ENCODE results near the gene MAPK1.
"Not testable (repeated sequence)": the region's sequence is repeated elsewhere in the genome, so short reads cannot be mapped to it uniquely, and the experiment has no call there.

Gene MAPK1

GRCh38 chr22:21725956-21726649 is 141.3 kb downstream of the MAPK1 start:
- DNase-seq (ENCODE audit: low spot score): no peak

GRCh38 chr22:21724496-21724895 is 142.9 kb downstream of the MAPK1 start:
- not testable (repeated sequence) for DNase-seq (ENCODE audit: low spot score)

- DNase-seq (ENCODE audit: low spot score): not testable (repeated sequence)
Observed at GRCh38 chr22:21721195-21721852, 146.1 kb downstream of the MAPK1 start.

DNA sequence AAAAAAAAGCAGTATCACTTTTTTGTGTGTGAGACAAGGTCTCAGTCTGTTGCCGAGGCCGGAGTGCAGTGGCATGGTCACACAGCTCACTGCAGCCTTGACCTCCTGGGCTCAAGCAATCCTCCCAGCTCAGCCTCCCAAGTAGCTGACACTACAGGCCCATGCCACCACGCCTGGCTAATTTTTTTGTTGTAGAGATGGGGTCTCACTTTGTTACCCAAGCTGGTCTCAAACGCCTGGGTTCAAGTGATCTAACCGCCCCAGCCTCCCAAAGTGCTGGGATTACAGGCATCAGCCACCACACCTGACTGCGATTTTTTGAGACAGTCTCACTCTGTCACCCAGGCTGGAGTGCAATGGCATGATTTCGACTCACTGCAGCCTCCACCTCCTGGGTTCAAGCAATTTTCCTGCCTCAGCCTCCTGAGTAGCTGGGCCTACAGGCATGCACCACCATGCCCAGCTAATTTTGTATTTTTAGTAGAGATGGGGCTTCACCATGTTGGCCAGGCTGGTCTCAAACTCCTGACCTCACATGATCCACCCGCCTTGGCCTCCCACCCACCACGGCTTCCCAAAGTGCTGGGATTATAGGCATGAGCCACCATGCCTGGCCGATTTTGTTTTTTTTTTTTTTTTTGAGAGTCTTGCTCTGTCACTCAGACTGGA is 147.1 kb downstream of the MAPK1 start:
- DNase-seq (ENCODE audit: low spot score): not testable (repeated sequence)

DNA sequence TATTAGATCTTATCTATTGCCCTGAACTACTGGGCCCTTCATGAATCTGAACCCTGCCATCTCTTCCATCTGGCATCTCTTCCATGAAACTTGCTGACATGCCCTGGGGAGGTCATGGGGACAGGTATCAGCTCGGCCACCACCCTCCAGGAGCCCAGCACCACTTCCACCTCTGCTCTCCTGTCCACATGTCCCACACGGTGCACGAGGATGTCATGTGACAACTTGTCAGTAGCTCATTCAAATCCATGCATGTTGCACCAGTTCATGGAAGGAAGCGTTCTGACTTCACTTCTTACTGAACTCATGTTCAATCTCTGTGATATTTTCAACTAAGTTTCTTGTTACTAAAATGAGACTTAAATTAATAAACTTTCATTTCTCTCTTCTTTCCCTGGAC is 148.4 kb downstream of the MAPK1 start:
- no peak for DNase-seq (ENCODE audit: low spot score)

DNA sequence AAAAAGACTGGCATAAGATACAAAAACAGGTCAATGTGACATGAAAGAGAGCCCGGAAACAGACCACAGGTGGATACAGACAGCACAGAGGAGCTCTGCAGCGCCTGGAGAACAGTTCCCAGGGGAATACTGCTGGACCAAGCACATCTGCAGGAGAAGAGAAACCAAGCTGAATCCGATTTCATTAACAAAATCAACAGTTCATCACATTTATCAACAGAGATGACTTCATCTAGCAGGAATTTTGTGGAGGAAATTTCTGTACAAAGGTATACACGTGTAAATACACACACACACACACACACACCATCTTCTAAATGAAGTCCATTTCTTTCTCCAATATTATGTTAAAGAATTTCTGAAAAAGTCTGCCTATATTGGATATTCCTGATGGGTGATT is 148.9 kb downstream of the MAPK1 start:
- peak; percentile 31 for DNase-seq (ENCODE audit: low spot score)

- not testable (repeated sequence) for DNase-seq (ENCODE audit: low spot score)
Observed at GRCh38 chr22:21716395-21717122, 150.9 kb downstream of the MAPK1 start.

DNA sequence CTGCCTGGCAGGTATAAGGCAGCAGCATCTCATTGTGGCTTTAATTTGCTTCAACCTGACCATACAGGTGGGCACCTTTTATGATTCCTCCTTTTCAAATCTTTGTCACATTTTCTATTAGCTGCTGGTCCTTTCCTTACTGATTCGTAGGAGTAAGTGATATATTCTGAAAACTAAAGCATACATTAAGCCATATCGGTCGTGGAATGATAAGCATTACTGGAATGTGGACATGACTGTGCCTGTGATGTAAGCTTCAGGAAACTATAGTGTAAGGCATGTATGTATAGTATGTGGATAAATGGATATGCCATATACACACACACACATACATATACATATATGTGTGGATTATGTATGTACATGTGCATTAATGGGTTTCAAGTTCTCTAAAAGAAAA is 152.7 kb downstream of the MAPK1 start:
- no peak for DNase-seq (ENCODE audit: low spot score)

DNA sequence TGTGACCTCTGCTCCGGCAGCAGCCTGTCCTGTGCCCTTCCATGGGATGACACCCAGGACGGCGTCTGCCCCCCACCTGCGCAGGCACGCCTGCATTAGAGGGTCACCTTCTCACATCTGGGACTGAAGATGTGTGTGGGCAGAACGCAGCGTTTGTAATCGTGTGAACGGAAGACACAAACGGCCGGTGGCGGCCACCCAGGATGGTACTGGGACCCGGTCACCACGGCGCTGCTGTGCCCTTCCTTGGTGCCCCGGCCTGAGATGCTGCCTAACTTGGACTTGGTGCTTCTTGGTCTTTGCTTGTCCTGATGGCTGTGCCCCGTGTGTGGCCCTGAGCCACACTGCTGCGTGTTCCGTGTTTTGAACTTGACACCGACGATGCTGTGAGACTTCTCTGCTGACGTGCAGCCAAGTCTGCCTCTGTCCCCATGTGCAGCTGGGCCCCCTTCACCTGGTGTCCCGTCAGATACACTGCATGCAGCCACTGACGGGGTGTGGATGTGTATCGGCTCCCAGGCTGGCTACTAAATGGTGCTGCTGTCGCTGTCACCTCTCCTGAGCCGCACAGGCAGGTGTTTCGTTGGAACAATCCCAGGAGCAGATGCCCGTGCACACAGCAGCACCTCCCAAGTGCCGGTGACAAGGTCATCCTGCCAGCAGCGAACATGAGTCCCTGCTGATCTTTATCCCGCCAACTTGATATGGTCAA is 153.2 kb downstream of the MAPK1 start:
- DNase-seq (ENCODE audit: low spot score): no peak

DNA sequence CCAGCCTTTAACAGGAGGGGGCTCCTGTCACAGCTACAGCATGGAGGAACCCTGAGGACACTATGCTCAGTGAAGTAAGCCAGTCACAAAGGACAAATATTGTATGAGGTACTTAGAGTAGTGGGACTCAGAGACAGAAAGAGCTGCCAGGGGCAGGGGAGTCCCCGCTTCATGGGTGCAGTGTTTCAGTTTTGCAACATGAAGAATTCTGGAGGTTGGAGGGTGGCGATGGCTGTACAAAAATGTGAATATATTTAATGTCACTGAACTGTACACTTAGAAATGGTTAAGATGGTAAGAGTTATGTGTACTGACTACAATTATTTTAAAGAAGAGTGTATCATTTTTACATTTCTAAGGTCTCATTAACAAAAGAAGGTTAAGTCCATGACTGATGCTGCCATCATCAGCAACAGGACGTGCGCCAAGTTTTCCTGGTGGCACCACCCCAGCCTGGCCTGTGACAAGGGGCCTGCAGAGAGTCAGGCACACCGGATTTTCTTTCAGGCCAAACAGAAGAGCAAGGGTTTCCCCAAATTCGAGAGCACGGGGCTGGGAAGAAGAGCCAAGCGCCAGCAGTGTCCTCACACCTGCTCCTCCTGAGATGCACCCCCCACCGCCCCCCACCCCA is 153.9 kb downstream of the MAPK1 start:
- no peak for DNase-seq (ENCODE audit: low spot score)

DNA sequence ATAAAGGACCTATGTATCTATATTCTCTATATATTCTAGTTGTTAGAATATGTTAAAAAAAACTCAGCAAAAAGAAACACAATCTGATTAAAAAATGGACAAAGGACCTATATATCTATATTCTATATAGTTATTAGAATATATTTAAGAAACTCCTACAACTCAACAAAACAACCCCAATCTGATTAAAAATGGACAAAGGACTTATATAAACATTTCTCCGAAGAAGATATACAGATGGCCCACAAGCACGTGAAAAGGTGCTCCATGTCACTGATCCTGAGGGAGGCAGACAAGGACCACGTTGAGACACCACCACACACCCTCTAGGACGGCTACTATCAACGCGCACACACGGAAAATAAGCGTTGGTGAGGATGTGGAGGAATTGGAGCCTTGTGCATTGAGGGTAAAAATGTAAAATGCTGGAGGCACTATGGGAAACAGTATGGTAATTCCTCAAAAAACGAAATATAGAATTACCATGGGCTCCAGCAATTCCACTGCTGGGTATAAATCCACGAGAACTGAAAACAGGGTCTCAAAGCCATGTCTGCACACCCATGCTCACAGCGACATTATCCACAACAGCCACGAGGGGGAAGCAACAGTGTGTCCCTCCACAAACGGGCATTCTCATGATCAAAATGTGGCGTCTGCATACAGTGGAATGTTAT is 154.6 kb downstream of the MAPK1 start:
- peak; percentile 69 for DNase-seq (ENCODE audit: low spot score)

DNA sequence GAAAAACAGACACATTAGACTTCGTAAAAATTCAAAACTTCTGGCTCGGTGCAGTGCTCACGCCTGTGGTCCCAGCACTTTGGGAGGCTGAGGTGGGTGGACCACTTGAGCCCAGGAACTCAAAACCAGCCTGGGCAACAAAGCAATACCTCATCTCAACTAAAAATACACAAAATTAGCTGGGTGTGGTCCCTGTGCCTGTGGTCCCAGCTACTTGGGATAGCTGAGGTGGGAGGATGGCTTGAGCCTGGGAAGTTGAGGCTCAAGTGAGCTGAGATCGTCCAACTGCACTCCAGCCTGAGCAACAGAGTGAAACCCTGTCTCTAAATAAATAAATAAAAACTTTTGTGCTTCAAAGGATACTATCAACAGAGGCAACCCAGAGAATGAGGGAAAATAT is 155.6 kb downstream of the MAPK1 start:
- DNase-seq (ENCODE audit: low spot score): no peak

GRCh38 chr22:21710156-21710555 is 157.3 kb downstream of the MAPK1 start:
- peak; percentile 60 for DNase-seq (ENCODE audit: low spot score)

DNA sequence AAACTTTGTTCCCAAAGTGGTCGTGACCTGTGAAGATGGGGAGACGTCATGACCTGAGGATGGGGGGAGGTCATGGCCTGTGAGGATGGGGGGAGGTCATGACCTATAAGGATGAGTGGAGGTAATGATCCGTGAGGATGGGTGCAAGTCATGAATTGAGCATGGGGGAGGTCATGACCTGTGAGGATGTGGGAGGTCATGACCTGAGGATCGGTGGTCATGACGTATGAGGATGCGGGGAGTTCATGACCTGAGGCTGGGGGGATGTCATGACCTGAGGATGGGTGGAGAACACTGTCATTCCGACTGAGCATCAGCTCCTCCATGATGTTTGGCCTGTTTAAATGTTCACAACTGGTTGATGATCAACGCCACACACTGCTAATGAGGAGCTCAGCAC is 157.8 kb downstream of the MAPK1 start:
- DNase-seq (ENCODE audit: low spot score): no peak

GRCh38 chr22:21708960-21709359 is 158.5 kb downstream of the MAPK1 start:
- DNase-seq (ENCODE audit: low spot score): no peak

GRCh38 chr22:21707677-21708076 is 159.8 kb downstream of the MAPK1 start:
- DNase-seq (ENCODE audit: low spot score): no peak

Data from kidney tubule cell (primary cell).